Neuronal stem cell (in vitro differentiated cells): ENCODE measurements around the gene ZNF804B.

Experiments
- DNase-seq: peaks from one replicate; pipeline ENCODE4 v3.0.0-alpha.2; 2013; ENCODE audit warnings: low spot score
- H2AFZ ChIP-seq: one replicate; pipeline ENCODE4 v1.6.1; 2013; ENCODE audit warnings: mild to moderate bottlenecking, low read length, inconsistent platforms
- H2AK5ac ChIP-seq: 2 replicates; pipeline ENCODE4 v1.6.1; 2013; ENCODE audit warnings: low read depth, mild to moderate bottlenecking, inconsistent platforms, low read length, moderate library complexity, mixed read lengths
- H2BK120ac ChIP-seq: 2 replicates; pipeline ENCODE4 v1.6.1; 2013; ENCODE audit warnings: low read depth, mild to moderate bottlenecking, inconsistent platforms, low read length, moderate library complexity, mixed read lengths
- H2BK12ac ChIP-seq: one replicate; pipeline ENCODE4 v1.6.1; 2013; ENCODE audit warnings: low read length, inconsistent platforms
- H2BK15ac ChIP-seq: 2 replicates; pipeline ENCODE4 v1.6.1; 2013; ENCODE audit warnings: mild to moderate bottlenecking, low read length, inconsistent platforms, mixed read lengths
- H2BK5ac ChIP-seq: one replicate; pipeline ENCODE4 v1.6.1; 2013; ENCODE audit warnings: inconsistent platforms, mild to moderate bottlenecking, low read length, moderate library complexity
- H3K14ac ChIP-seq: one replicate; pipeline ENCODE4 v1.6.1; 2013; ENCODE audit warnings: low read length, inconsistent platforms
- H3K18ac ChIP-seq: 2 replicates; pipeline ENCODE4 v1.6.1; 2013; ENCODE audit warnings: low read length, inconsistent platforms
- H3K23ac ChIP-seq: 2 replicates; pipeline ENCODE4 v1.6.1; 2013; ENCODE audit warnings: low read depth, mild to moderate bottlenecking, mixed read lengths, low read length, inconsistent platforms; ENCODE audit not compliant: poor library complexity
- H3K27ac ChIP-seq: replicated peaks from 3 replicates; pipeline ENCODE4 v1.5.1; 2013; ENCODE audit warnings: low read length, inconsistent platforms
- H3K27me3 ChIP-seq, 3 experiments: 2 replicates each; pipeline ENCODE4 v1.6.1; 2013; ENCODE audit warnings: low read length in 3 of 3, mild to moderate bottlenecking in 2 of 3, inconsistent platforms in 1 of 3, low read depth in 1 of 3, mixed read lengths in 1 of 3, moderate library complexity in 1 of 3; ENCODE audit not compliant: control insufficient read depth in 3 of 3, insufficient read depth in 3 of 3
- H3K36me3 ChIP-seq, 2 donors: replicated peaks in 1 of 2; 2 replicates each; pipeline ENCODE4 v1.6.1; 2013; ENCODE audit warnings: low read length in 2 of 2; ENCODE audit not compliant: control insufficient read depth in 2 of 2, insufficient read depth in 2 of 2
- H3K4ac ChIP-seq: 2 replicates; pipeline ENCODE4 v1.6.1; 2013; ENCODE audit warnings: inconsistent platforms, mild to moderate bottlenecking, low read length, moderate library complexity
- H3K4me1 ChIP-seq, 2 donors: 1 replicate in 1 of 2; 2 replicates in 1 of 2; pipeline ENCODE4 v1.6.1; 2013; ENCODE audit warnings: low read length in 2 of 2, low read depth in 1 of 2; ENCODE audit not compliant: control insufficient read depth in 2 of 2, insufficient read depth in 1 of 2
- H3K4me2 ChIP-seq: one replicate; pipeline ENCODE4 v1.6.1; 2013; ENCODE audit warnings: mild to moderate bottlenecking, low read length, inconsistent platforms; ENCODE audit not compliant: insufficient read depth, poor library complexity, severe bottlenecking
- H3K4me3 ChIP-seq, 2 donors: 2 replicates each; pipeline ENCODE4 v1.5.1; 2013; ENCODE audit warnings: low read length in 2 of 2, mild to moderate bottlenecking in 2 of 2, inconsistent platforms in 1 of 2, moderate library complexity in 1 of 2
- H3K79me1 ChIP-seq: one replicate; pipeline ENCODE4 v1.6.1; 2013; ENCODE audit warnings: low read depth, mild to moderate bottlenecking, inconsistent platforms, low read length, moderate library complexity
- H3K9ac ChIP-seq: one replicate; pipeline ENCODE4 v1.6.1; 2013; ENCODE audit warnings: mild to moderate bottlenecking, low read depth, low read length, inconsistent platforms; ENCODE audit not compliant: poor library complexity
- H3K9me3 ChIP-seq, 2 donors: replicated peaks in 1 of 2; 2 replicates each; pipeline versions ENCODE3 to v1.6.1; 2013; ENCODE audit warnings: low read length in 2 of 2, mild to moderate bottlenecking in 2 of 2, inconsistent platforms in 1 of 2, low read depth in 1 of 2, mixed read lengths in 1 of 2, moderate library complexity in 1 of 2; ENCODE audit not compliant: control insufficient read depth in 2 of 2, insufficient read depth in 1 of 2
- H4K8ac ChIP-seq: one replicate; pipeline ENCODE4 v1.6.1; 2013; ENCODE audit warnings: low read depth, mild to moderate bottlenecking, inconsistent platforms, low read length, moderate library complexity
- H4K91ac ChIP-seq: one replicate; pipeline ENCODE4 v1.6.1; 2013; ENCODE audit warnings: low read length, low read depth, mild to moderate bottlenecking, inconsistent platforms; ENCODE audit not compliant: poor library complexity
- WGBS, 2 donors: extraction: QIAGEN DNeasy Blood & Tissue Kit; methylation state at CpG; one replicate each; pipeline ENCODE4 v1.1.7; 2013; ENCODE audit warnings: missing lambda C conversion rate in 2 of 2, mixed read lengths in 1 of 2; ENCODE audit not compliant: insufficient read length in 2 of 2, insufficient replicate concordance in 1 of 2; ENCODE audit errors: extremely low coverage in 2 of 2; 5-methylcytosine and 5-hydroxymethylcytosine counted together

Gene ZNF804B

GRCh38 chr7:89170628-89171027 lies 411.1 kb downstream of the ZNF804B start:
- no peak overlapping the region for H3K4ac ChIP-seq
- no peak overlapping the region for H2AK5ac ChIP-seq
- H3K14ac ChIP-seq = no peak overlapping the region
- no peak overlapping the region for H2BK15ac ChIP-seq
- H4K91ac ChIP-seq = no peak overlapping the region
- no peaks in the 10 kb centered on the region for H3K27me3 ChIP-seq
- no peak overlapping the region for H3K27ac ChIP-seq
- H2BK5ac ChIP-seq = no peak overlapping the region
- DNase-seq = no peak
- H3K9ac ChIP-seq = no peak overlapping the region
- H3K4me1 ChIP-seq = no peaks in the 10 kb centered on the region
- no peaks in the 10 kb centered on the region for H3K9me3 ChIP-seq
- no peak overlapping the region for H3K4me3 ChIP-seq
- no peak overlapping the region for H2AFZ ChIP-seq
- no peak overlapping the region for H2BK120ac ChIP-seq
- no peak overlapping the region for H3K23ac ChIP-seq
- WGBS, 2 donors = no CpG with 5 or more reads among the region's 1 CpG
- no peaks in the 10 kb centered on the region for H3K36me3 ChIP-seq
- no peak overlapping the region for H3K18ac ChIP-seq
- H3K79me1 ChIP-seq = no peaks in the 10 kb centered on the region
- H4K8ac ChIP-seq = no peak overlapping the region
- no peak overlapping the region for H3K4me2 ChIP-seq
- no peak overlapping the region for H2BK12ac ChIP-seq

GRCh38 chr7:89182116-89182515 lies 422.6 kb downstream of the ZNF804B start:
- Histone ChIP-seq H3K79me1 (no peaks in the 10 kb centered on the region), H3K36me3 (no peaks in the 10 kb centered on the region), H3K9ac (no peak overlapping the region), H2AK5ac (no peak overlapping the region), H2BK12ac (no peak overlapping the region), H3K23ac (no peak overlapping the region), H3K4ac (no peak overlapping the region), H3K4me1 (no peaks in the 10 kb centered on the region), H4K8ac (no peak overlapping the region), H4K91ac (no peak overlapping the region), H3K4me3 (no peak overlapping the region), H2AFZ (no peak overlapping the region), H3K27me3 (no peaks in the 10 kb centered on the region), H2BK5ac (no peak overlapping the region), H3K14ac (no peak overlapping the region), H2BK120ac (no peak overlapping the region), H3K27ac (no peak overlapping the region), H2BK15ac (no peak overlapping the region), H3K9me3 (peaks cover 0 to 8% of the 10 kb centered on the region in 2 donors), H3K4me2 (no peak overlapping the region), H3K18ac (no peak overlapping the region)
- no CpG with 5 or more reads among the region's 2 CpGs for WGBS, 2 donors
- DNase-seq = no peak

GRCh38 chr7:89183712-89184111 lies 424.2 kb downstream of the ZNF804B start:
- Histone ChIP-seq H2BK120ac (no peak overlapping the region), H3K23ac (no peak overlapping the region), H4K91ac (no peak overlapping the region), H2BK5ac (no peak overlapping the region), H4K8ac (no peak overlapping the region), H2AFZ (no peak overlapping the region), H3K14ac (no peak overlapping the region), H3K27me3 (no peaks in the 10 kb centered on the region), H3K4me3 (no peak overlapping the region), H2BK15ac (no peak overlapping the region), H2AK5ac (no peak overlapping the region), H2BK12ac (no peak overlapping the region), H3K27ac (no peak overlapping the region), H3K4me1 (no peaks in the 10 kb centered on the region), H3K4ac (no peak overlapping the region), H3K36me3 (no peaks in the 10 kb centered on the region), H3K79me1 (no peaks in the 10 kb centered on the region), H3K4me2 (no peak overlapping the region), H3K18ac (no peak overlapping the region), H3K9me3 (peaks cover 0 to 8% of the 10 kb centered on the region in 2 donors), H3K9ac (no peak overlapping the region)
- DNase-seq = no peak
- no CpG with 5 or more reads among the region's 5 CpGs for WGBS, 2 donors

- H3K4me1 ChIP-seq = peaks cover 0 to 34% of the 10 kb centered on the region in 2 donors
- no peak overlapping the region for H4K8ac ChIP-seq
- no peak overlapping the region for H2BK15ac ChIP-seq
- no peak overlapping the region for H3K4ac ChIP-seq
- no peak overlapping the region for H2BK12ac ChIP-seq
- no peaks in the 10 kb centered on the region for H3K27me3 ChIP-seq
- no peaks in the 10 kb centered on the region for H3K36me3 ChIP-seq
- no peak overlapping the region for H3K4me2 ChIP-seq
- H3K23ac ChIP-seq = no peak overlapping the region
- no peak overlapping the region for H3K14ac ChIP-seq
- H2BK120ac ChIP-seq = no peak overlapping the region
- H3K79me1 ChIP-seq = no peaks in the 10 kb centered on the region
- no CpG with 5 or more reads among the region's 2 CpGs for WGBS, 2 donors
- H3K27ac ChIP-seq = no peak overlapping the region
- H4K91ac ChIP-seq = no peak overlapping the region
- peak overlapping the region; percentile 54 for H2AFZ ChIP-seq
- DNase-seq = no peak
- H2BK5ac ChIP-seq = no peak overlapping the region
- no peak overlapping the region for H3K4me3 ChIP-seq
- H3K9ac ChIP-seq = no peak overlapping the region
- no peak overlapping the region for H3K18ac ChIP-seq
- H3K9me3 ChIP-seq = peaks cover 0 to 2% of the 10 kb centered on the region in 2 donors
- no peak overlapping the region for H2AK5ac ChIP-seq
These were observed 441.3 kb downstream of the ZNF804B start for GRCh38 chr7:89200758-89201157.
